A549 treated with Mapracorat at 1 μM for 4 hours (cell line): ENCODE data around the gene SECISBP2. TPM values are rescaled to one million over a fixed set of nuclear protein-coding genes. Genes with fewer than 3 reads are reported as not detected.

ENCODE experiments used
- total RNA-seq: library from RNA; stranded (reverse); fragments of 200-300 nt; extraction: Qiagen RNA extraction; gene quantifications from 5 replicates; pipeline ENCODE4 v1.2.3, GENCODE V29; 2022

Gene SECISBP2, protein sequence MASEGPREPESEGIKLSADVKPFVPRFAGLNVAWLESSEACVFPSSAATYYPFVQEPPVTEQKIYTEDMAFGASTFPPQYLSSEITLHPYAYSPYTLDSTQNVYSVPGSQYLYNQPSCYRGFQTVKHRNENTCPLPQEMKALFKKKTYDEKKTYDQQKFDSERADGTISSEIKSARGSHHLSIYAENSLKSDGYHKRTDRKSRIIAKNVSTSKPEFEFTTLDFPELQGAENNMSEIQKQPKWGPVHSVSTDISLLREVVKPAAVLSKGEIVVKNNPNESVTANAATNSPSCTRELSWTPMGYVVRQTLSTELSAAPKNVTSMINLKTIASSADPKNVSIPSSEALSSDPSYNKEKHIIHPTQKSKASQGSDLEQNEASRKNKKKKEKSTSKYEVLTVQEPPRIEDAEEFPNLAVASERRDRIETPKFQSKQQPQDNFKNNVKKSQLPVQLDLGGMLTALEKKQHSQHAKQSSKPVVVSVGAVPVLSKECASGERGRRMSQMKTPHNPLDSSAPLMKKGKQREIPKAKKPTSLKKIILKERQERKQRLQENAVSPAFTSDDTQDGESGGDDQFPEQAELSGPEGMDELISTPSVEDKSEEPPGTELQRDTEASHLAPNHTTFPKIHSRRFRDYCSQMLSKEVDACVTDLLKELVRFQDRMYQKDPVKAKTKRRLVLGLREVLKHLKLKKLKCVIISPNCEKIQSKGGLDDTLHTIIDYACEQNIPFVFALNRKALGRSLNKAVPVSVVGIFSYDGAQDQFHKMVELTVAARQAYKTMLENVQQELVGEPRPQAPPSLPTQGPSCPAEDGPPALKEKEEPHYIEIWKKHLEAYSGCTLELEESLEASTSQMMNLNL
- 18.0 to 19.6 TPM (median 19.4 TPM) in 5 replicates for total RNA-seq

GRCh38 chr9:89318123-89319014 is at the start of gene SECISBP2:
TSS of gene SECISBP2 (plus strand) at chr9:89318500. CDS start at chr9:89318577, 77 bp downstream.

GRCh38 chr9:89310475-89311345 is 7.6 kb upstream of the SECISBP2 start, which contains the start of gene CKS2:
TSS of gene CKS2 (plus strand) at chr9:89311195. CDS start at chr9:89311293, 98 bp downstream.

Other genes with a start within 250 kb of the SECISBP2 start
- gene SHC3, start 139.7 kb upstream of the SECISBP2 start, total RNA-seq: 0.19 to 0.64 TPM (median 0.44 TPM) in 5 replicates
- gene CKS2, start 7.3 kb upstream of the SECISBP2 start, total RNA-seq: 354 to 462 TPM (median 388 TPM) in 5 replicates
- 4.0 to 5.8 TPM (median 4.8 TPM) in 5 replicates for gene SEMA4D, start 179.6 kb downstream of the SECISBP2 start, total RNA-seq